HCT116 (cell line): ENCODE measurements around the gene FKBP15. TPM values are rescaled to one million over a fixed set of nuclear protein-coding genes. Genes with fewer than 3 reads are reported as not detected.

Source experiments
- ATAC-seq: fragments of 200-7000 bp; cut with Tn5 transposase; 2 replicates; pipeline ENCODE4 v1.9.1; 2020; ENCODE audit warnings: mild to moderate bottlenecking, moderate library complexity
- BruUV-seq: library from RNA; stranded (reverse); fragments of 400-500 nt; replicated peaks from 2 replicates; lab custom pipeline; 2021; lab: Mats Ljungman, UMichigan
- CTCF ChIA-PET: fragments of 300-600 bp; sonication (Branson Sonifier 250); formaldehyde crosslinking; loops from one replicate; lab custom pipeline; 2021; ENCODE audit warnings: antibody characterized with exemption; lab: Charles Lee
- POLR2A ChIA-PET: fragments of 300-600, 350-600 bp; sonication (Branson Sonifier 250); formaldehyde crosslinking; loops from one replicate; lab custom pipeline; 2021; ENCODE audit warnings: antibody characterized with exemption; lab: Charles Lee
- RAD21 ChIA-PET, 2 experiments: fragments of 300-600 bp; sonication (Branson Sonifier 250); formaldehyde crosslinking; loops; one replicate each; lab custom pipeline; 2023; ENCODE audit warnings: low total read pairs in 2 of 2; ENCODE audit not compliant: uncharacterized antibody in 2 of 2, unreplicated experiment in 2 of 2, low non-redundant PET in 1 of 2; lab: Charles Lee
- DNase-seq: peaks from one replicate; pipeline ENCODE4 v3.0.0-alpha.2; 2010; ENCODE audit warnings: low read depth, low spot score
- H2AFZ ChIP-seq: fragments of 200-600 bp; shearing (Covaris generic), sonication (generic); 2 replicates; pipeline ENCODE4 v1.6.1; 2017; ENCODE audit warnings: low read depth, mixed run types, mixed read lengths, antibody characterized with exemption, low read length; ENCODE audit not compliant: poor library complexity, severe bottlenecking
- H3K27ac ChIP-seq: 2 replicates; pipeline ENCODE4 v1.5.1; 2012; ENCODE audit warnings: low read depth, low read length
- H3K27me3 ChIP-seq: fragments of 200-600 bp; sonication (generic); 2 replicates; pipeline ENCODE4 v1.6.1; 2016; ENCODE audit warnings: mixed run types, low read length, mixed read lengths; ENCODE audit not compliant: insufficient read depth
- H3K36me3 ChIP-seq, 2 experiments: fragments of 200-500 bp in 1 of 2; fragments of 200-600 bp in 1 of 2; sonication (Bioruptor generic) in 1 of 2; sonication (generic) in 1 of 2; 2 replicates each; pipeline versions ENCODE4 v1.5.1 to v1.6.1; 2014 to 2016; ENCODE audit warnings: low read length in 2 of 2, inconsistent platforms in 1 of 2, mixed read lengths in 1 of 2, mixed run types in 1 of 2; ENCODE audit not compliant: insufficient read depth in 2 of 2, control insufficient read depth in 1 of 2
- H3K4me1 ChIP-seq, 2 experiments: fragments of 200-600 bp in 1 of 2; sonication (generic) in 1 of 2; 2 replicates each; pipeline versions ENCODE4 v1.5.1 to v1.6.1; 2012 to 2017; ENCODE audit warnings: low read length in 2 of 2, inconsistent platforms in 1 of 2, mild to moderate bottlenecking in 1 of 2, mixed read lengths in 1 of 2, mixed run types in 1 of 2, moderate library complexity in 1 of 2; ENCODE audit not compliant: insufficient read depth in 2 of 2, control insufficient read depth in 1 of 2
- H3K4me2 ChIP-seq: fragments of 200-600 bp; sonication (generic); 2 replicates; pipeline ENCODE4 v1.6.1; 2017; ENCODE audit warnings: mixed run types, low read length, mixed read lengths
- H3K4me3 ChIP-seq, 2 experiments: fragments of 200-600 bp in 1 of 2; sonication (generic) in 1 of 2; replicated peaks in 1 of 2; 2 replicates each; pipeline ENCODE4 v1.5.1; 2011 to 2016; ENCODE audit warnings: low read length in 2 of 2, control low read depth in 1 of 2, low read depth in 1 of 2, mild to moderate bottlenecking in 1 of 2, mixed read lengths in 1 of 2, mixed run types in 1 of 2
- H3K79me2 ChIP-seq: fragments of 200-600 bp; sonication (generic); 2 replicates; pipeline ENCODE4 v1.6.1; 2017; ENCODE audit warnings: mild to moderate bottlenecking, mixed run types, low read length, moderate library complexity, mixed read lengths; ENCODE audit not compliant: insufficient read depth
- H3K9ac ChIP-seq: fragments of 200-600 bp; sonication (generic); 2 replicates; pipeline ENCODE4 v1.6.1; 2016; ENCODE audit warnings: low read length, mixed read lengths
- H3K9me2 ChIP-seq: fragments of 200-600 bp; sonication (generic), shearing (Covaris generic); 2 replicates; pipeline ENCODE4 v1.6.1; 2017; ENCODE audit warnings: mixed run types, mild to moderate bottlenecking, moderate library complexity; ENCODE audit not compliant: insufficient read depth
- H3K9me3 ChIP-seq, 2 experiments: fragments of 200-500 bp in 1 of 2; fragments of 200-600 bp in 1 of 2; sonication (Bioruptor generic) in 1 of 2; sonication (generic) in 1 of 2; 2 replicates each; pipeline ENCODE4 v1.6.1; 2014 to 2017; ENCODE audit warnings: low read length in 2 of 2, mixed read lengths in 2 of 2, inconsistent platforms in 1 of 2, low read depth in 1 of 2, mild to moderate bottlenecking in 1 of 2, mixed run types in 1 of 2, moderate library complexity in 1 of 2; ENCODE audit not compliant: control insufficient read depth in 1 of 2, insufficient read depth in 1 of 2
- H4K20me1 ChIP-seq: fragments of 200-600 bp; sonication (generic), shearing (Covaris generic); 2 replicates; pipeline ENCODE4 v1.6.1; 2017; ENCODE audit warnings: mixed run types, mild to moderate bottlenecking, moderate library complexity; ENCODE audit not compliant: insufficient read depth
- CBX3 ChIP-seq: IDR thresholded peaks from 2 replicates; pipeline ENCODE4 v1.6.1; 2012; ENCODE audit warnings: low read depth
- EGR1 ChIP-seq: IDR thresholded peaks from 2 replicates; pipeline ENCODE4 v1.6.1; 2012; ENCODE audit warnings: low read depth
- ELF1 ChIP-seq: IDR thresholded peaks from 2 replicates; pipeline ENCODE4 v1.6.1; 2012; ENCODE audit warnings: low read depth, borderline replicate concordance
- FOSL1 ChIP-seq: IDR thresholded peaks from 2 replicates; pipeline ENCODE4 v1.6.1; 2012; ENCODE audit warnings: low read depth
- JUND ChIP-seq: IDR thresholded peaks from 2 replicates; pipeline ENCODE4 v1.6.1; 2012
- POLR2A ChIP-seq: IDR thresholded peaks from 2 replicates; pipeline ENCODE4 v1.7.0; 2011; ENCODE audit warnings: borderline replicate concordance; ENCODE audit not compliant: insufficient read depth, insufficient read length; ENCODE audit errors: extremely low read depth
- POLR2AphosphoS5 ChIP-seq: IDR thresholded peaks from 2 replicates; pipeline ENCODE4 v1.6.1; 2011; ENCODE audit warnings: mild to moderate bottlenecking, low read depth, low read length, moderate library complexity
- RAD21 ChIP-seq: IDR thresholded peaks from 2 replicates; pipeline ENCODE4 v1.6.1; 2012; ENCODE audit warnings: low read depth, mild to moderate bottlenecking
- SIN3A ChIP-seq: IDR thresholded peaks from 2 replicates; pipeline ENCODE4 v1.6.1; 2012; ENCODE audit warnings: low read depth
- SP1 ChIP-seq: IDR thresholded peaks from 2 replicates; pipeline ENCODE4 v1.6.1; 2012; ENCODE audit warnings: low read depth
- SRF ChIP-seq: IDR thresholded peaks from 2 replicates; pipeline ENCODE4 v1.6.1; 2012; ENCODE audit warnings: low read depth
- YY1 ChIP-seq: IDR thresholded peaks from 2 replicates; pipeline ENCODE4 v1.6.1; 2011; ENCODE audit warnings: low read length, low read depth, moderate library complexity, mild to moderate bottlenecking; ENCODE audit not compliant: insufficient replicate concordance; ENCODE audit errors: extremely low read depth
- intact Hi-C: fragments of 100-400 bp; cut with micrococcal nuclease; formaldehyde crosslinking; loops from 2 replicates; pipeline ENCODE4 v1.10.0; 2022
- total RNA-seq: library from RNA; stranded (reverse); gene quantifications from one replicate; pipeline ENCODE4 v1.2.1, GENCODE V29; 2021; ENCODE audit not compliant: unreplicated experiment
- TF ChIP-seq, protein P1 (sequence below), 3 experiments: fragments of 200-600 bp in 1 of 3; sonication (generic) in 1 of 3; IDR thresholded peaks in 2 of 3; conservative IDR thresholded peaks in 1 of 3; 2 replicates each; pipeline ENCODE4 v1.5.1; 2012 to 2017; ENCODE audit warnings: low read depth in 2 of 3, low read length in 2 of 3, antibody characterized with exemption in 1 of 3, borderline replicate concordance in 1 of 3, control low read depth in 1 of 3, mild to moderate bottlenecking in 1 of 3, mixed read lengths in 1 of 3, mixed run types in 1 of 3, moderate library complexity in 1 of 3; ENCODE audit not compliant: insufficient read depth in 1 of 3
- TF ChIP-seq, protein P2 (sequence below): IDR thresholded peaks from 2 replicates; pipeline ENCODE4 v1.6.1; 2012
- TF ChIP-seq, protein P3 (sequence below): IDR thresholded peaks from 2 replicates; pipeline ENCODE4 v1.6.1; 2011; ENCODE audit warnings: mild to moderate bottlenecking, low read length, moderate library complexity; ENCODE audit not compliant: insufficient replicate concordance; ENCODE audit errors: extremely low read depth
- TF ChIP-seq, protein P4 (sequence below): IDR thresholded peaks from 2 replicates; pipeline ENCODE4 v1.6.1; 2012; ENCODE audit warnings: low read depth

FKBP15 gene
- total RNA-seq, 1 experiment from 2014 or later = 13.8 TPM

DNA sequence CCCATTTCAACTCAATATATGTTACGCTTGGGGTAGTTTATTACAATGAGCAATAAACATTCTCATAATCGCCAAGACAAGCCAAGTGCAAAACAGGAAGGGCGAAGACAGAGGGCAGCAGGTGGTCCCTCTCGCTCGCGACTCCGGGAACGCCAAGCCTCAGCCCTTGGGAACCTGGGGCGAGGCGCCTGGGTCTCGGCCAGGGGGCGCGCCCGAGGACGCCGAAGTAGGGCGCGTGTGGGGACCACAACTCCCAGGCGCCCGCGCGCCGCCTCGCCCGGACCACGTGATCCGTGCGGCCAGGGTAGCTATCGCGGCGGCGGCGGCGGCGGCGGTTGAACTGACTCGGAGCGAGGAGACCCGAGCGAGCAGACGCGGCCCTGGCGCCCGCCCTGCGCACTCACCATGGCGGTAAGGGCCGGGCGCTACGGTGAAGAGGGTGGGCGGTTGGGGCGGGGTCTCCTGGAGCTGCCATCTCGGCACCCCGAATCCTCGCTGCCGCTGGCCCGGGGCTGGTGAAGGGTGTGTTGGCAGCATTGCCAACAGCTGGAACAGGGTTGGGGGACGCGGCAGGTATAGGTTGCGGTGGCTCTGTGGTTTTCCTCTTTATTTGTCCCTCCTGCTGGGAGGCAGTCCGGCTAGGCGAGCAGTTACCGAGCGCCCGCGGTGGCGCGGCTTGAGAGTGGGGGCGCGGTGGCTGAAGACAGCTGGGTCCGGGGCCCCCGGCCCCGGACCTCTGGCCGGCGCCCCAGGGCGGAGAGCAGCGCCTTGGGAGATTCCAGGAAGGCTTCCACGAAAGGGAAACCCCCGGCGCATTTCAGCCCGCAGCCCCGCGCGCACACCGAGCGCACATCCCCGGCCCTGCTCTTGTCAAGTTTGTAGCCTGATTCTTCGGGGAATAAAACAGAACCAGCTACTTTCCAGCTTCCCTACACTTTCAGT is 70.1 kb downstream of the FKBP15 start, which contains the start of gene SLC31A2:
Gene SLC31A2 (plus strand): TSS at position 338 of the 942 bp plus-strand sequence. CDS start 68 bp downstream, at position 406.
- RAD21 ChIA-PET = no interaction called here
- no peaks in the 10 kb centered on the region for H3K9me2 ChIP-seq
- CTCF ChIA-PET = no interaction called here
- no peaks in the 10 kb centered on the region for H4K20me1 ChIP-seq
- peak within 1 kb of the TSS; percentile 70 for H3K9ac ChIP-seq
- H3K27ac ChIP-seq = peak within 1 kb of the TSS; percentile 17; the same call in 1 of the 2 replicates
- H3K36me3 ChIP-seq = no peaks in the 10 kb centered on the region
- H3K79me2 ChIP-seq = no peaks in the 10 kb centered on the region
- intact Hi-C loops = loop anchor here (5.0 kb wide), 1 partner anchor 71 kb away; the partner anchor contains the start of genes FKBP15 and SLC31A1
- BruUV-seq = no TSS peak
- peak within 1 kb of the TSS; percentile 65 for H3K4me2 ChIP-seq
- DNase-seq (peak; percentile 68), ATAC-seq (peak; percentile 97)
- POLR2A ChIA-PET = no interaction called here
- peak; percentile 42; the same call in 1 of the 2 replicates for TF ChIP-seq SIN3A
- peak; percentile 54 for TF ChIP-seq YY1
- TF ChIP-seq CBX3 = no peak
- TF ChIP-seq SP1 = no peak
- TF ChIP-seq FOSL1 = no peak
- TF ChIP-seq, protein P1, sequence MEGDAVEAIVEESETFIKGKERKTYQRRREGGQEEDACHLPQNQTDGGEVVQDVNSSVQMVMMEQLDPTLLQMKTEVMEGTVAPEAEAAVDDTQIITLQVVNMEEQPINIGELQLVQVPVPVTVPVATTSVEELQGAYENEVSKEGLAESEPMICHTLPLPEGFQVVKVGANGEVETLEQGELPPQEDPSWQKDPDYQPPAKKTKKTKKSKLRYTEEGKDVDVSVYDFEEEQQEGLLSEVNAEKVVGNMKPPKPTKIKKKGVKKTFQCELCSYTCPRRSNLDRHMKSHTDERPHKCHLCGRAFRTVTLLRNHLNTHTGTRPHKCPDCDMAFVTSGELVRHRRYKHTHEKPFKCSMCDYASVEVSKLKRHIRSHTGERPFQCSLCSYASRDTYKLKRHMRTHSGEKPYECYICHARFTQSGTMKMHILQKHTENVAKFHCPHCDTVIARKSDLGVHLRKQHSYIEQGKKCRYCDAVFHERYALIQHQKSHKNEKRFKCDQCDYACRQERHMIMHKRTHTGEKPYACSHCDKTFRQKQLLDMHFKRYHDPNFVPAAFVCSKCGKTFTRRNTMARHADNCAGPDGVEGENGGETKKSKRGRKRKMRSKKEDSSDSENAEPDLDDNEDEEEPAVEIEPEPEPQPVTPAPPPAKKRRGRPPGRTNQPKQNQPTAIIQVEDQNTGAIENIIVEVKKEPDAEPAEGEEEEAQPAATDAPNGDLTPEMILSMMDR (IDR thresholded peaks at IDR 0.05 in 2 of 3, conservative IDR thresholded peaks at IDR 0.05 in 1 of 3; ENCODE audit: borderline replicate concordance in 1 of 3, insufficient read depth in 1 of 3, low read depth in 2 of 3, low read length in 2 of 3) = peak; percentile 32 to 36 (median 35); a peak in 3 of 6 replicates
- TF ChIP-seq JUND = no peak; the same call in 1 of the 2 replicates
- TF ChIP-seq RAD21 = peak; percentile 26; the same call in 1 of the 2 replicates
- no peak for TF ChIP-seq SRF
- TF ChIP-seq, protein P2, sequence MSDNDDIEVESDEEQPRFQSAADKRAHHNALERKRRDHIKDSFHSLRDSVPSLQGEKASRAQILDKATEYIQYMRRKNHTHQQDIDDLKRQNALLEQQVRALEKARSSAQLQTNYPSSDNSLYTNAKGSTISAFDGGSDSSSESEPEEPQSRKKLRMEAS = peak; percentile 71
- no peak for TF ChIP-seq POLR2A
- TF ChIP-seq EGR1 = no peak
- TF ChIP-seq POLR2AphosphoS5 = peak; percentile 63; the same call in 1 of the 2 replicates
- TF ChIP-seq, protein P3, sequence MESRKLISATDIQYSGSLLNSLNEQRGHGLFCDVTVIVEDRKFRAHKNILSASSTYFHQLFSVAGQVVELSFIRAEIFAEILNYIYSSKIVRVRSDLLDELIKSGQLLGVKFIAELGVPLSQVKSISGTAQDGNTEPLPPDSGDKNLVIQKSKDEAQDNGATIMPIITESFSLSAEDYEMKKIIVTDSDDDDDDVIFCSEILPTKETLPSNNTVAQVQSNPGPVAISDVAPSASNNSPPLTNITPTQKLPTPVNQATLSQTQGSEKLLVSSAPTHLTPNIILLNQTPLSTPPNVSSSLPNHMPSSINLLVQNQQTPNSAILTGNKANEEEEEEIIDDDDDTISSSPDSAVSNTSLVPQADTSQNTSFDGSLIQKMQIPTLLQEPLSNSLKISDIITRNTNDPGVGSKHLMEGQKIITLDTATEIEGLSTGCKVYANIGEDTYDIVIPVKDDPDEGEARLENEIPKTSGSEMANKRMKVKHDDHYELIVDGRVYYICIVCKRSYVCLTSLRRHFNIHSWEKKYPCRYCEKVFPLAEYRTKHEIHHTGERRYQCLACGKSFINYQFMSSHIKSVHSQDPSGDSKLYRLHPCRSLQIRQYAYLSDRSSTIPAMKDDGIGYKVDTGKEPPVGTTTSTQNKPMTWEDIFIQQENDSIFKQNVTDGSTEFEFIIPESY = peak; percentile 36
- TF ChIP-seq, protein P4, sequence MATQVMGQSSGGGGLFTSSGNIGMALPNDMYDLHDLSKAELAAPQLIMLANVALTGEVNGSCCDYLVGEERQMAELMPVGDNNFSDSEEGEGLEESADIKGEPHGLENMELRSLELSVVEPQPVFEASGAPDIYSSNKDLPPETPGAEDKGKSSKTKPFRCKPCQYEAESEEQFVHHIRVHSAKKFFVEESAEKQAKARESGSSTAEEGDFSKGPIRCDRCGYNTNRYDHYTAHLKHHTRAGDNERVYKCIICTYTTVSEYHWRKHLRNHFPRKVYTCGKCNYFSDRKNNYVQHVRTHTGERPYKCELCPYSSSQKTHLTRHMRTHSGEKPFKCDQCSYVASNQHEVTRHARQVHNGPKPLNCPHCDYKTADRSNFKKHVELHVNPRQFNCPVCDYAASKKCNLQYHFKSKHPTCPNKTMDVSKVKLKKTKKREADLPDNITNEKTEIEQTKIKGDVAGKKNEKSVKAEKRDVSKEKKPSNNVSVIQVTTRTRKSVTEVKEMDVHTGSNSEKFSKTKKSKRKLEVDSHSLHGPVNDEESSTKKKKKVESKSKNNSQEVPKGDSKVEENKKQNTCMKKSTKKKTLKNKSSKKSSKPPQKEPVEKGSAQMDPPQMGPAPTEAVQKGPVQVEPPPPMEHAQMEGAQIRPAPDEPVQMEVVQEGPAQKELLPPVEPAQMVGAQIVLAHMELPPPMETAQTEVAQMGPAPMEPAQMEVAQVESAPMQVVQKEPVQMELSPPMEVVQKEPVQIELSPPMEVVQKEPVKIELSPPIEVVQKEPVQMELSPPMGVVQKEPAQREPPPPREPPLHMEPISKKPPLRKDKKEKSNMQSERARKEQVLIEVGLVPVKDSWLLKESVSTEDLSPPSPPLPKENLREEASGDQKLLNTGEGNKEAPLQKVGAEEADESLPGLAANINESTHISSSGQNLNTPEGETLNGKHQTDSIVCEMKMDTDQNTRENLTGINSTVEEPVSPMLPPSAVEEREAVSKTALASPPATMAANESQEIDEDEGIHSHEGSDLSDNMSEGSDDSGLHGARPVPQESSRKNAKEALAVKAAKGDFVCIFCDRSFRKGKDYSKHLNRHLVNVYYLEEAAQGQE = no peak
- TF ChIP-seq ELF1 = no peak
- peaks cover 6% of the 10 kb centered on the region; the same call in 1 of the 2 replicates for H3K27me3 ChIP-seq
- H2AFZ ChIP-seq = peak within 1 kb of the TSS; percentile 73
- H3K4me1 ChIP-seq = peaks cover 11 to 23% of the 10 kb centered on the region in 2 experiments; a peak in 3 of 4 replicates
- no peaks in the 10 kb centered on the region for H3K9me3 ChIP-seq
- peak within 1 kb of the TSS; percentile 80 to 83 for H3K4me3 ChIP-seq
